NT2/D1 (cell line): Measurements from ENCODE around the gene TMPRSS4.

ENCODE experiments used
- SUZ12 ChIP-seq: IDR thresholded peaks from 2 replicates; pipeline ENCODE4 v1.6.1; 2011; ENCODE audit not compliant: insufficient read length, insufficient read depth; ENCODE audit errors: extremely low read depth
- YY1 ChIP-seq: IDR thresholded peaks from 2 replicates; pipeline ENCODE4 v1.6.1; 2011; ENCODE audit not compliant: insufficient read length, insufficient read depth
- ZNF274 ChIP-seq: IDR thresholded peaks from 2 replicates; pipeline ENCODE4 v1.6.1; 2011; ENCODE audit warnings: mild to moderate bottlenecking, low read depth, low read length

DNA sequence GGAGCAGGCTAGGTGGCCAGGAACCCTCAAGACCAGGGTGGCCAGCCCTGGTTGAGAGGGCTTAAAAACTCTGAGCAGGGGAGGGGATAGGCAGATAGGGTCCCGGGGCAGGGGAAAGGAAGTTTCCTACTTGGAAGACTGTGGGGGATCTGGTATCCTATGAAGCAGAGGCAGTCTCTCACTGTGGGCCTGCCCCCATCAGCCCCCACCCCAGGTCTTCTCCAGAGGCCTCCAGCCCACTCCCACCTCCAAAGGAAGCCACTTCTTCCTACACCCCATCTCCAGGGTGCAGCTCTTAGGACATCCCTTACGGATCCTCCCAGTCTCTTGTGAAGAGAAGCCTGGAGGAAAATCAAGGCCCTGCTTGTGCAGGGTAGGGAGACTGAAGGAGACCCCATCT, 59.5 kb downstream of the TMPRSS4 start:
- TF ChIP-seq YY1 (no peak), SUZ12 (no peak), ZNF274 (no peak)
